ENCODE results near the gene ATAD3B. TPM values are rescaled to one million over a fixed set of nuclear protein-coding genes. Genes with fewer than 3 reads are reported as not detected.
"Not testable (repeated sequence)": the region's sequence is repeated elsewhere in the genome, so short reads cannot be mapped to it uniquely, and the experiment has no call there.

The ATAD3B gene
- total RNA-seq, 1 donor from 2014 or later = 14.2 TPM

DNA sequence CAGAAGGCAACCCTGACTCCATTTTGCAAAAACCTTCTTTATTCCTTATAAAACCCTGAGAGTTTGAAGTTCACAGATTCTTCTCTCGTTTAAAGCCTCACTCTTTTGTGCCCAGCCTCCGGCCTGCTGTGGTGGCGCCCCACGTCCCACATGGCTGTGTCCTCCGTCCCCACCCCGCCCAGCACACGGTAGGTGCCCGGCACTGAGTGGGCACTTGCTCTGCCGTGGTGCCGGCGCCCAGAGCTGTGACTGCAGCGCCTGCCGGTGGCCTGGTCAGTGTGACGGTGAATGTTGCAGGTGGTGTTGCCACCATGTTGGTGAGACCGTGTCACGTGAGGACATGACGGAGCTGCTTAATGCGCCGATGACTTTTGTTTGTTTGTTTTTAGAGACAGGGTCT is 49.8 kb downstream of the ATAD3B start:
- Histone ChIP-seq H3K36me3 (peaks cover 36% of the 10 kb centered on the region in 2 donors), H3K27ac (no peak overlapping the region), H3K4me1 (no peaks in the 10 kb centered on the region), H3K27me3 (no peaks in the 10 kb centered on the region), H3K4me3 (no peak overlapping the region), H3K9me3 (no peaks in the 10 kb centered on the region)
- DNase-seq (ENCODE audit: low spot score in 2 of 2) = no peak
- intact Hi-C loops (cut with DNase I) = no loop called here
- TF ChIP-seq, protein P1, sequence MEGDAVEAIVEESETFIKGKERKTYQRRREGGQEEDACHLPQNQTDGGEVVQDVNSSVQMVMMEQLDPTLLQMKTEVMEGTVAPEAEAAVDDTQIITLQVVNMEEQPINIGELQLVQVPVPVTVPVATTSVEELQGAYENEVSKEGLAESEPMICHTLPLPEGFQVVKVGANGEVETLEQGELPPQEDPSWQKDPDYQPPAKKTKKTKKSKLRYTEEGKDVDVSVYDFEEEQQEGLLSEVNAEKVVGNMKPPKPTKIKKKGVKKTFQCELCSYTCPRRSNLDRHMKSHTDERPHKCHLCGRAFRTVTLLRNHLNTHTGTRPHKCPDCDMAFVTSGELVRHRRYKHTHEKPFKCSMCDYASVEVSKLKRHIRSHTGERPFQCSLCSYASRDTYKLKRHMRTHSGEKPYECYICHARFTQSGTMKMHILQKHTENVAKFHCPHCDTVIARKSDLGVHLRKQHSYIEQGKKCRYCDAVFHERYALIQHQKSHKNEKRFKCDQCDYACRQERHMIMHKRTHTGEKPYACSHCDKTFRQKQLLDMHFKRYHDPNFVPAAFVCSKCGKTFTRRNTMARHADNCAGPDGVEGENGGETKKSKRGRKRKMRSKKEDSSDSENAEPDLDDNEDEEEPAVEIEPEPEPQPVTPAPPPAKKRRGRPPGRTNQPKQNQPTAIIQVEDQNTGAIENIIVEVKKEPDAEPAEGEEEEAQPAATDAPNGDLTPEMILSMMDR (IDR thresholded peaks at IDR 0.05) = no peak

DNA sequence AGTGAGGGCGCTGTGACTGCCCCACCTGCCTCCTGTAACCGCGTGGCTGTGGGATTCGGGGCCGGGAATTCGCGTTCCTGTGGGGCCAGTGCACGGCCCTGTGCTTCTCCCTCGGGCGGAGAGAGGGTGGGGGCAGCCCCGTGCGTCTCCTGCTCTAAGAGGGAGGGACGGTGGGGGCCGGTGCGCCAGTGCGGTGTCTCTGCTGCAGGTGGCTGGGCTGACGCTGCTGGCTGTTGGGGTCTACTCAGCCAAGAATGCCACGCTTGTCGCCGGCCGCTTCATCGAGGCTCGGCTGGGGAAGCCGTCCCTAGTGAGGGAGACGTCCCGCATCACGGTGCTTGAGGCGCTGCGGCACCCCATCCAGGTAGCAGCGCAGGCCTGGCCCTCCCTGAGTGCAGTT is 51.0 kb downstream of the ATAD3B start:
- peaks cover 34 to 40% of the 10 kb centered on the region in 2 donors for H3K36me3 ChIP-seq
- DNase-seq (ENCODE audit: low spot score in 2 of 2); H3K27ac ChIP-seq; H3K27me3 ChIP-seq; H3K4me1 ChIP-seq; H3K9me3 ChIP-seq; intact Hi-C loops (cut with DNase I); H3K4me3 ChIP-seq: not testable (repeated sequence)

DNA sequence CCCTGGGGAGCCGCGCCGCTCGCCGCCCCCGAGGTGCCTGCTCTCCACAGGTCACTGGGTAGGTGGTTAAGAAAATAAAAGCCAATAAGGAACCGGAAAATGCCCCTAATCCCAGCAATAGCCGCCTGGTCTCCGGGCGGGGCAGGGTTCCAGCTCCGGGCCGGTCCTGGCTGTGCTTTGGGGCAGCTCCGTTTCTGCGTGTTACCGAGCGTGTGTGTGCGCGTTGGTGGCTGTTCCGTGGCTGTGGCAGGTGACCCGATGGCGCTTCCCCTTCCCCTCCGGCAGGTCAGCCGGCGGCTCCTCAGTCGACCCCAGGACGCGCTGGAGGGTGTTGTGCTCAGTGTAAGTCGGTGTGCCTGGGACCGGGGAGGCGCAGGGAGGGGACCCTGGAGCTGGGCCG is 51.7 kb downstream of the ATAD3B start:
- H3K27ac ChIP-seq; intact Hi-C loops (cut with DNase I); H3K4me1 ChIP-seq; DNase-seq (ENCODE audit: low spot score in 2 of 2); H3K4me3 ChIP-seq; H3K27me3 ChIP-seq; H3K9me3 ChIP-seq: not testable (repeated sequence)
- H3K36me3 ChIP-seq = peaks cover 36 to 38% of the 10 kb centered on the region in 2 donors

DNA sequence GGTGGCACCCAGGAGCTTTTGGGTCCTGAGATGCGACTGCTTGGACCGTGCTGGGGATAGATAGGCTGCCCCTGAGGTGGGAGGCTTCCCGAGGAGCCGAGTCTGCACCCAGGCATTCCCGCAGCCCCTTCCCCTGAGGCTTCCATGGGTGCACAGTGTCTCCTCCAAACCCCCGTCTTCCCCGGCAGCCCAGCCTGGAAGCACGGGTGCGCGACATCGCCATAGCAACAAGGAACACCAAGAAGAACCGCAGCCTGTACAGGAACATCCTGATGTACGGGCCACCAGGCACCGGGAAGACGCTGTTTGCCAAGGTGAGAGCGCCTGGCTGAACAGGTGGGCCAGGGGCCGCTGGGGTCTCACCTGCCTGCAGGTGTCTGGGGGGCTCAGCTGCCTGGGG is 52.1 kb downstream of the ATAD3B start:
- DNase-seq (ENCODE audit: low spot score in 2 of 2); H3K4me1 ChIP-seq; H3K27me3 ChIP-seq; H3K27ac ChIP-seq; H3K4me3 ChIP-seq; H3K9me3 ChIP-seq; intact Hi-C loops (cut with DNase I): not testable (repeated sequence)
- H3K36me3 ChIP-seq = peaks cover 40 to 41% of the 10 kb centered on the region in 2 donors

DNA sequence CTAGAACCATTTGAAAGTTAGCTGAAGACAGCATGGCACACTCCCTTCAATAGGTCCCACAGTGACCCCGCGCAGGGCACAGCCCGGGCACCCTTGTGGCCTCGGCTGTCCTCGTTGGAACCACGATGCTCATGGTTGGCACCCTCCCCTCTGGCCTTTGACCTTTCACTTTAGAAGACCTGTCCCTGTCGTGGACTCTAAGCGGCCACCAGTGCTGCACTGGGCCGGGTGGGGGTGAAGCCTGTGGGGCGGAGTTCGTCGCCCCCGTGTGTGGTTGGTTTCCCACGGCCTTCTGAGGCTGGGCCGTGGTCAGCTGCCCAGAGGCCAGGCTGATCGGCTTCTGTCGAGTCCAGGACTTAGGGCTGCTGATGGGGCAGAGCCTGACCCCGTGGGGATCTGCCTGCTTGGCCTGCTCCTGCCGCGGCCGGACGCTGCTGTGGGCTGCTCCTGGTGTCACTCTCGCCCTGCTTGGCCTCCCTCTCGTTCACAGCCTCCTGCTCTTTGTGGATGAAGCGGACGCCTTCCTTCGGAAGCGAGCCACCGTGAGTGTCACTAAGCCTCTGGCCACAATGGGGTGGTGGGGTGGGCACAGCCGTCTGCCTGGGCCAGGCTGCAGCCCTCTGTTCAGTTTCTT is 53.3 kb downstream of the ATAD3B start:
- H3K4me1 ChIP-seq; H3K4me3 ChIP-seq; intact Hi-C loops (cut with DNase I); H3K27ac ChIP-seq; H3K9me3 ChIP-seq; H3K27me3 ChIP-seq; DNase-seq (ENCODE audit: low spot score in 2 of 2): not testable (repeated sequence)
- peaks cover 37 to 51% of the 10 kb centered on the region in 2 donors for H3K36me3 ChIP-seq

DNA sequence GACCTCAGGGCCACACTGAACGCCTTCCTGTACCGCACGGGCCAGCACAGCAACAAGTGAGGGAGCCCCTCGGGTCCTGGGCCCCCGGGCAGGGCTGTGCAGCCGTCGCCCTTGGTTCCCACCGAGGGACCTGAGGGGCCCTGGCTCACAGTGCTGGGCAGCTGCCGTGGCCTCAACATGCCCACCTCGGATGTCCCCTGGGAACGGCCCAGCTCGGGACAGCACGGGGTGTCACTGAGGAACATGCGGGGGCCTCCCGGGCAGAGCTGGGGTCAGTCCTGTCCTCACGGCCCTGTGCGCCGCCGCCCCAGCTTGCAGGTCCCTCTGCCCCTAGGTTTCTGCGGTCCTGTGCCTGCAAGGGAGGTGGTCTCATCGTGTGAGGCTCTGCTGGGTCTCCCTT is 54.9 kb downstream of the ATAD3B start:
- H3K4me1 ChIP-seq; H3K27me3 ChIP-seq; H3K4me3 ChIP-seq; H3K9me3 ChIP-seq; H3K27ac ChIP-seq; intact Hi-C loops (cut with DNase I); DNase-seq (ENCODE audit: low spot score in 2 of 2): not testable (repeated sequence)
- H3K36me3 ChIP-seq = peaks cover 27 to 39% of the 10 kb centered on the region in 2 donors

DNA sequence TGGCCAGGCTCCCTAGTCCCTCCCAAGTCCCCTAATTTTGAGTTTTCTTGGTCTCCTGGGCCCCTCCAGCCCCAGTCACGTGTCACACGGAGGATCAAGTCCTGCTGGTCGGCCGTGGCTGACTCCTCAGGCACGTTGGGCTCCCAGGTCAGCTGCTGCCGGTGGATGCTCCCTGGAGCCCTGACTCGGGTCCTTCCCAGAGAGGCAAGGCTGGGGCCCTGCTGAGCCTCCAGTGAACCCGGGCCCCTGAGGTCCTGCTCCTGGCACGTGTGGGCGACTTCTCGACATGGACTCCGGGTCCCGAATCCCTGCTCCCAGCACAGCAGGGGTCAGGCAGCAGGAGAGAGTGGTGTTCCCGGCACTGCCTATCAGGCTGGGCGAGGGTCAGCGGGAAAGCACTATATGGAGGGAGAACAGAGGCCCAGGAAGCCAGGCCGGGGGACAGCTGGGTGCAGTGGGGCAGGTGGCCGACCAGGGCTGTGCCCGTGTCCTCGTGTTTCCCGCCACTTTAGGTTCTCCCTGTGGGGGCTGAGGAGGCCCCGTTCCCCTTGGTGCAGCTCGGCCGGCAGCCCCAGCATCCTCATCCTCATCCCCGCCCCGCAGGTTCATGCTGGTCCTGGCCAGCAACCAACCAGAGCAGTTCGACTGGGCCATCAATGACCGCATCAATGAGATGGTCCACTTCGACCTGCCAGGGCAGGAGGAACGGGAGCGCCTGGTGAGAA is 55.7 kb downstream of the ATAD3B start:
- Histone ChIP-seq H3K9me3 (peaks cover 0 to 12% of the 10 kb centered on the region in 2 donors), H3K4me1 (no peaks in the 10 kb centered on the region), H3K36me3 (peaks cover 21 to 35% of the 10 kb centered on the region in 2 donors), H3K4me3 (no peak overlapping the region), H3K27me3 (no peaks in the 10 kb centered on the region), H3K27ac (no peak overlapping the region)
- TF ChIP-seq, protein P1 (IDR thresholded peaks at IDR 0.05) = no peak
- DNase-seq (ENCODE audit: low spot score in 2 of 2) = no peak
- intact Hi-C loops (cut with DNase I) = no loop called here
